NCI-H1930 (cell line): ENCODE measurements around the gene CACNA2D3.
"Not testable (repeated sequence)": the region's sequence is repeated elsewhere in the genome, so short reads cannot be mapped to it uniquely, and the experiment has no call there.

Experiments used
- DNase-seq, 2 experiments: peaks; one replicate each; lab custom pipeline; 2025; lab: John Stamatoyannopoulos, UW

Gene CACNA2D3

DNA sequence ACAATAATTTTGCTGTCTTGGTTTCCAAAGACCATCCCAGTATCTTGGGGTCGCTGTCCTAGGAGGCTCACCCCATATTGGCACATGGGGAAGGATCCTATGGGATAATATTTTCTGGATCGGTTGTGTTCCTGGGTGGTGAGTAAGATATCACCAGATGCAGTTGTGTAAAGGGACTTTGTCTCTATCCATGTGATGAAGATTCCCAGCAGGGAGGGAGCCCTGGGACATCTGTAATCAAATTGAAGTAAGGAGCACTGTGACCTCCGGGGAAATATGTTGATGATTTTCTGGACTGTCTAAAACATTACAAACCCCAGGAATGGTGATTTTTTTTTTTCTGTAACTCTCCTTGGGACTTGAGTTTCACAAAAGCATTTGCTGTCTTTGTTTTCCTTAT is 841.7 kb downstream of the CACNA2D3 start:
- DNase-seq, result no peak

DNA sequence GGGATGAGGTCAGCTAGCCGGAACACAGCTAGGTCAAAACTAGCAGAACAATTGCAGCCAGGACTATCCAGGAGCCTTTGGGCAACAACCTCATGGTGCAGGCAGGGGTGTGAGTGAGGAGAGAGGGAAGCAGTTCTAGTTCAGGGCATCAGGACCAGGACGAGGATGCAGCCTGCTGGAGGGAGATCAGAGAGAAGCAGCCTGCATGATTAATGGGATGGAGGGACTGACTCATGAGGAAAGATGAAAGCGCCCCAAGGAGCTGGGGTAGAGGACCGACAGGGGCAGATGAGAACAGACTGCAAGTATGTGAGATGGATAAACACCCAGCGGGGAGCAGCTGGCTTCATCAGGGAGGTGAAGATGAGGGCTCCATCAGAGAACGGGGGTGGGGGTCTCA is 843.4 kb downstream of the CACNA2D3 start:
- DNase-seq, result no peak

DNA sequence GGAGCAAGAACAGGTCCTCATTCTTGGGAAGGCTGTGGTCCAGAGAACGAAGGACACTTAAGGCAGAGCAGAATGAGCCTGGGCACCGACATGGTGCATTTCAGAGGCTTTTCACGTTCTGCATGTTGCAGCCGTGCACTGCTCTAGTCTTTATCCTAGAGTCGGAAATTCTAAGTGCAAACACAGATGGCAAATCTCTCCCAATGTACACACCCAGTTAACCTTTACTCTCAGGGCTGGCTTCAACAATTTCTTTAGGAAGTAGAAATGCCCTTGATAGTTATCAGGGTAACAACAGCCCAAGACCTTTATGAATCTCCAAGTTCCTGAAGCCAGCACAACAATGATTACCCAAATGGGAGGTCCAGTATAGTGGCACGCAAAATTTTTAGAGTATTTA is 844.6 kb downstream of the CACNA2D3 start:
- no peak for DNase-seq

GRCh38 chr3:54967731-54968161 is 845.4 kb downstream of the CACNA2D3 start:
- no peak for DNase-seq

DNA sequence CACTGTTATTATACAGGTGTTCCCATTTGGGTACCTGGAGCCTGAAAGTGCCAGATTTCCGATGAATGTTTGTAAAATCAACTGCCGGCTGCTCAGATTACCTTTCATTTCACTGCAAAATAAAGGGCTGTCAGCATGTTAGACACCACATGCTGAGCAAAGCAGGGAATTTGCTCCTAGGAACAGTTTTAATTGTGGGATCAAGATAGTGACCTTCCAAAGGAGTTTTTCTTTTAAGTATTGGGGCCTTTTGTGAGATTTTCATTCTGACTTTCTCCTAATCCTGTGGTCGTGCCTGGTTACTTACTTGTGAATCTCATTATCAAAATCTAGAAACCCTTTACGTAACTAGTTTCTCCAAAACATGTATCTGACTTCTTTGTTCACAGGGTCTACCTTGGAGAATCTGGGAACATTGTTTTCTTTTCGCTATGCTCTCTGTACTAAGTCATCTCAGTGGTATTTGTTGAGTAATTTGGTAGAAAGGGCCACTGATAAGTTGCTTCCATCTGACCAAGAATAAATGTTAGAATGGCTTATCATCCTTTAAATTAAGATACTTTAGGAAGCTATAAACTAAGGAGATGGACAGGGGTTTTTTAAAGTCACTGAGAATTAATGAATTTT is 846.3 kb downstream of the CACNA2D3 start:
- DNase-seq, result peak in 1 of 2 experiments; percentile 15

GRCh38 chr3:54969652-54970051 is 847.3 kb downstream of the CACNA2D3 start:
- DNase-seq, result no peak

GRCh38 chr3:54970895-54971294 is 848.5 kb downstream of the CACNA2D3 start:
- no peak for DNase-seq

GRCh38 chr3:54977439-54977838 is 855.1 kb downstream of the CACNA2D3 start:
- no peak for DNase-seq

GRCh38 chr3:54977946-54978345 is 855.6 kb downstream of the CACNA2D3 start:
- DNase-seq, result not testable (repeated sequence)

DNA sequence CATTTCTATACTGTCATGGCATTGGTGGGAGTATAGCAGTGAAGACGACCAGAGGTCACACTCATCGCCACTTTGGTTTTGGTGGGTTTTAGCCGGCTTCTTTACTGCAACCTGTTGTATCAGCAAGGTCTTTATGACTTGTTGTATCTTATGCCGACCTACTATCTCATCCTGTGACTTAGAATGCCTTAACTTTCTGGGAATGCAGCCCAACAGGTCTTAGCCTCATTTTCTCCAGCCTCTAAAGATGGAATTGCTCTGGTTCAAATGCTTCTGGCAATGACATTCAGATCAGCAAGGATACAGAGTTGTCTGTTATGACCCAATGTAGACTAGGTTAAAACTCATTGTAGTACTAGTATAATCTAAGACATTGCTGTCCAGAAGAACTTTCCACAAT is 860.5 kb downstream of the CACNA2D3 start:
- DNase-seq, result no peak

GRCh38 chr3:54983266-54984099 is 861.1 kb downstream of the CACNA2D3 start:
- DNase-seq, result no peak

DNA sequence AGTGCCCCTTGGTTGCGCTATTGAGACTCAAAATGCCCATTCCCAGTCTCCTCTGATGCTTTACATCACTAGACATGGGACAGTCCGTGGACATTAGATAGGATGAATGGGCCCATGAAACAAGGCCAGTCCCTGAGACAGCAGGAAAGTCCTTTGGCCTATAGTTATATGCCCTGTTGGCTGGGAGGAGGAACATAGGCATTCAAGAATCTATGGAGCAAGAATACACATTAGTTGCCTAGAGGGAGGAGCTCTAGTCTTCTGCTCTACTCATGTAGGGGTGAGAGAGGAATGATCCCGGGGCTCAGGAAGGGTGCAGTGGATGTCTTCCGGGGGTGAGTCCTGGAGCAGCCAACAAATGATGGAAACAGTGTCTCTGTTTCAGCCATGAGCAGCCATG is 863.5 kb downstream of the CACNA2D3 start:
- no peak for DNase-seq

DNA sequence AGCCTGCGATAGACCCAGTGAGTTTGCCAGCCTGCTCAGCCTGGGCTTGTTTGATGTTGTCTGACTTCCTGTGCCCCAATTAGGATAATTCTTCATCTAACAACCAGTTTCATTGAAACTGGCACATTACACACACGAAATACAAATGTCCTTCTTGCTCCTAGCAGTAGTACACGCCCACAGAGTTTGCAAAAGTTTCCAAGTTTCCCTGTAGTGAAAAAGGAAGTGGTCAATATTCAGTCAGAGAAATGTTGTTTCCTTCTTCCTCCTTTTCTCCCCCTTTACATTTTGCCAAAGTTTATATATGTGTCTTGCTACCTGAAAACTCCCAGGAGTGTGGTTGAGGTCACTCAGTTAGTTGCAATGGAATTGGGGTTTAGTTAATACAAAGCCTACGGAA is 863.9 kb downstream of the CACNA2D3 start:
- DNase-seq, result no peak

DNA sequence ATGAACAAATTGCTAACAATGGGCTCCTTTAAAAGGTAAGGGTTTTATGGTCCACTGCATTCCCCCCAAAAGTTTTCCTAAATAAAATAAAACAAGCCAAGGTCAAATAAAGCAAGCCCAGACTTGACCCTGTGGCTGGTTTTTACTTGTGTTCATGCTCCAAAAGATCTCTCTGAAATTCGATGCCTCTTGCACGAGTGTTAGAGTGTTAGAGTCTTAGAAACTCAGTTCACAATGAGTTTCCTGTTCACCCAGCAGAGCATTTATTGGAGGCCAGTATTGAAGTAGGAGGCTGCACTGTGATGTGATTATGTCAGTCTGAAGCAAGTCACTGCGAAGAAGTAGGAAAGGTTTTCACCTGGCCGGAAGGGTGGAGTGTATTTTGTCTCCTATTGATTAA is 865.4 kb downstream of the CACNA2D3 start:
- DNase-seq, result no peak

GRCh38 chr3:54988302-54988837 is 866.0 kb downstream of the CACNA2D3 start:
- no peak for DNase-seq

DNA sequence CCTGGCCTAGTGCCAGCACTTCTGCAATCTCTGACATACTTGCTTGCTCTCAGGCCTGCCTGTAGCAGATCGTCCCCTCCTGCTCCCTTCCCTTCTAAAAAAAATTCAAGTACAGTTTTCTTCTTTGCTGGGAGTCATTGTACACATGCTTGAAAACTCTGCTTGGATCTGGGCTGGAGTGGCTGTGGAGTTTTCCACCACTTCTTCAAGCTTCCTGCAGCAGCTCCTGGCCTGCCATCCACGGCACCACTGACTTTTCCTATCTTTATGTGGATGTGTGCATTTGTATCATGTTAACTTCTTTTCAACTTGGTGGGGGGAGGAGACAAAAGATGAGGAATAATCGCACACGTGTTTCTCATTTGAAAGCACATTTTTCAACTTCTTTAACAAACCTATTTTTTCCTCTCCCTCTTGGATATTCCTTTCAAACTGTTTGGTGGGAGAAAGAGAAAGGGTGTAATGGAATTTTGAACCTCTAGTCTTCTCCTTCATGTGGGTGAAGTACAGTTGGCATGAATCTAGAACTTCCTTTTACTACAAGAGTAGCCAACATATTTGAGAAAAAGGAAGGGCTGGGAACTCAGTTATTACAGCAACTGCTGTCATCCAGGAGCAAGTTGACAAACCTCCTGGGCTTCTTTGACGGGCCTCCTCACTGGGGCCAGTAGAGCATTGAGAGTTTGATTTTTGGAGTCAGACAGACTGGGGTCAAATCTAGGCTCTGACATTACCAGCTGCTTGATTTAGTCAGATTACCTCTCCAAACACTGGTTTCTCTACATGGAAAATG is 866.7 kb downstream of the CACNA2D3 start:
- DNase-seq, result no peak

DNA sequence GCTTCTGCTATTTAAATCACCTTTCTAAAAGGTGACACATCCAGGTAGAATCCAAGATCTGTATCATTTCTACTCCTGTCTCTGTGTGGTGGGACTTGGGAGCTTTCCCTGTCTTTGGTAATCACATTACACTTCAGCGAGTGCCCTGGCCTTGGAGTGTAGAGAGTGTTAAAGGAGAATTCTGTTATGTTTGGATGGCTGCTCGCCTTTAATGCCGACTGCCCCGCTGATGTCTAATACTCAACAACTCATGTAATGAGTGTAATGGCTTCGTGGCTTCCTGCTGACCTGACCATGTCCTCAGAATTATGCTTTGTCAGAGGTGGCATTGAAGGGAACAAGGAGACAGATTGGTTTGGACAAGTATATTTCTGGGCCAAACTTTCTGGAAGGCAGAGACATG is 871.8 kb downstream of the CACNA2D3 start:
- no peak for DNase-seq

DNA sequence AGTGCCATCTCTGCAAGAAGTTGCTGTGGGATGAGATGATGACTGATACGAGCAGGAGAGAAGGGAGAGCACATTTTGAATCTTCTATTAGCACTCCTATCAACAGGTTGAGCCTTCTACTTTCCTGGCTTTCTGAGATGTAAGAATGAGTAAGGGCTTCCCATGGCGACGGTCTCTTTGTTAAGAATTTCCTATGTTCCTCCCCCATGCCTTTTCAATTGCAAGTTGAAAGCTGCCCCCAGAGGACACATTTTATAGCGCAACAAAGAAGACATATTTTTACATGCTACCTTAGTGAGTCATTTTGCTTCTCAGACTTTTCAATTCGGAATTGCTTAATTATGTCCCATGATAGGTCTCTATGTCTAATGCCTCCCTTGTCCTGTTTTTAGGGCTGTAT is 876.8 kb downstream of the CACNA2D3 start:
- peak; percentile 6 to 19 for DNase-seq

- DNase-seq, result no peak
Observed at GRCh38 chr3:54999811-55000210, 877.5 kb downstream of the CACNA2D3 start.

- no peak for DNase-seq
Observed at GRCh38 chr3:55000546-55000945, 878.2 kb downstream of the CACNA2D3 start.

GRCh38 chr3:55000953-55001352 is 878.6 kb downstream of the CACNA2D3 start:
- no peak for DNase-seq

GRCh38 chr3:55002416-55002930 is 880.1 kb downstream of the CACNA2D3 start:
- DNase-seq, result no peak
